Measurements from ENCODE around the gene ERC2.

DNA sequence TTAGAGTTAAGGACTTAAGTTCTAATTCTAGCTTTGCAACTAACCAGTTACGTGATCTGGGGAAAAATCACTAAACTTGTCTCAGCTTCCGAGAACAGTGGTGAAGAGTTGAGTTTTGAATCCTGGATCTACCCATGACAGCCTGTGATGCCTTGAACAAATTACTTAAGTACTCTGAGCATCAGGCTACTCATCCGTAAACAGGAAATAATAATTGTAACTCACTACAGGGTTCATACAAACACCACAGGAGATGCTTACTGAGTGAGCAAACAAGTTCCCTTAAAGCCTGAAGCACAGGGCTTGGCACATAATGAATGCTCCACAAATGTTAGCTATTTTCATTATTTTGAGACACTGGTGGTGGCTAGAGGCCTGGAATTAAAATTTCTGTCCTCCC lies 158.8 kb downstream of the ERC2 start:
- TF ChIP-seq, protein P1, sequence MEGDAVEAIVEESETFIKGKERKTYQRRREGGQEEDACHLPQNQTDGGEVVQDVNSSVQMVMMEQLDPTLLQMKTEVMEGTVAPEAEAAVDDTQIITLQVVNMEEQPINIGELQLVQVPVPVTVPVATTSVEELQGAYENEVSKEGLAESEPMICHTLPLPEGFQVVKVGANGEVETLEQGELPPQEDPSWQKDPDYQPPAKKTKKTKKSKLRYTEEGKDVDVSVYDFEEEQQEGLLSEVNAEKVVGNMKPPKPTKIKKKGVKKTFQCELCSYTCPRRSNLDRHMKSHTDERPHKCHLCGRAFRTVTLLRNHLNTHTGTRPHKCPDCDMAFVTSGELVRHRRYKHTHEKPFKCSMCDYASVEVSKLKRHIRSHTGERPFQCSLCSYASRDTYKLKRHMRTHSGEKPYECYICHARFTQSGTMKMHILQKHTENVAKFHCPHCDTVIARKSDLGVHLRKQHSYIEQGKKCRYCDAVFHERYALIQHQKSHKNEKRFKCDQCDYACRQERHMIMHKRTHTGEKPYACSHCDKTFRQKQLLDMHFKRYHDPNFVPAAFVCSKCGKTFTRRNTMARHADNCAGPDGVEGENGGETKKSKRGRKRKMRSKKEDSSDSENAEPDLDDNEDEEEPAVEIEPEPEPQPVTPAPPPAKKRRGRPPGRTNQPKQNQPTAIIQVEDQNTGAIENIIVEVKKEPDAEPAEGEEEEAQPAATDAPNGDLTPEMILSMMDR (conservative IDR thresholded peaks at IDR 0.05; ENCODE audit: low read depth, low read length) = no peak
- TF ChIP-seq EZH2phosphoT487 (IDR thresholded peaks at IDR 0.05; ENCODE audit: borderline replicate concordance, low read length) = no peak

Measured in PC-3 (cell line).